HG03097 (cell line): ENCODE measurements around the gene PMVK.
"Not testable (repeated sequence)": the region's sequence is repeated elsewhere in the genome, so short reads cannot be mapped to it uniquely, and the experiment has no call there.

Source experiments
- ATAC-seq: cut with Tn5 transposase; IDR thresholded peaks from one replicate; pipeline ENCODE4 v1.9.1; 2021; ENCODE audit not compliant: unreplicated experiment, low FRiP score

Gene PMVK

DNA sequence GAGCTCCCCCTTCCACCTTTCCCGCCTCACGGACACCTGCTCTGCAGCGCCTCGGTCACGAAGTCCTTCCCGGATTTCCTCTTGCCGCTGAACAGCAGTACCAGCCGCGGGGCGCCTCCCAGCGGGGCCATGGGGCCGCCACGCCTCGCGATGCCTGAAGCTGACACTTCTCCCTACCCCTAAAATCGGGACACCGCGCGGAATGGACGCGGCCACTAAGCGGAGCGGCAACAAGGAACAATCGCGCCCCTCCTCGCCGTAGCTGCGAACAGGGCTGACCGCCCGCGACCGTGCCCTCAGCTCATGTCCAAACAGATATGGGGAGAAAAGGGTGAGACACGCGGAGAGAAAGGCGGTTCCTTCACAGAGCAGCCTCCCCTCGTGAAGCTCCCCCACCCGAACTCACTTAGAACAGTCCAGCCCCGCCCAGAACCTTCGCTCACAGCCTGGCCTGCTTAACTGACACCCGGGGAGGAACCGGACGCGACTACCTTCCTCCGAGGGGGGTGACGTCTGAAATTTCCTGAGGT, at the start of gene PMVK:
PMVK (minus strand) TSS at position 165 of the 530 bp plus-strand sequence; CDS start at position 131, 34 bp downstream.
- peak; percentile 68 for ATAC-seq

DNA sequence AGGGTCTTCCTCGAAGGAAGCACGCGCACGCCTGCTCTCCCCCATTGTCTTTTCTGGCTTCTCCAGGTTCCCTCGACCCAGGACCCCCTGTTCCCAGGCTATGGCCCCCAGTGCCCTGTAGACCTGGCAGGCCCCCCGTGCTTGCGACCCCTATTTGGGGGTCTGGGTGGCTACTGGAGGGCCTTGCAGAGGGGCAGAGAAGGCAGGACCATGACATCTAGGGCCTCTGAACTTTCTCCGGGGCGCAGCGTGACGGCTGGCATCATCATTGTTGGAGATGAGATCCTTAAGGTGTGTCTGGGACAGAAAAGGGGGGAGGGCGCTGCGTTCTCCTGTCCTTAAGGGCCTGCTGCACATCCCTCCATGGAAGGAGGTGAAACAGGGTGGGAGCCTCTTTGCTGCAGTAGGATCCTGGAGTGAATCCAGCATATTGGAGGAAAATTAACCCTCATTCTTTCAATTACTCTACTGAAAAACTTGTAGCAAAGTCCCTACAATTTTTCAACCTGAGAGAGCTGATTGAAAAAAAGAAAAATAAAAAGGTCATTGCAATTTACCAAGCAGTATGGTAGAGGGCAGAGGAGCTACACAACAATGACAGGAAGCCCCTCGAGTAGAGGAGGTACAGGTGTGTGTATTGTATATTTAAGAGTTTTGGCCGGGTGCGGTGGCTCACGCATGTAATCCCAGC, 47.4 kb upstream of the PMVK start:
- ATAC-seq = no peak

DNA sequence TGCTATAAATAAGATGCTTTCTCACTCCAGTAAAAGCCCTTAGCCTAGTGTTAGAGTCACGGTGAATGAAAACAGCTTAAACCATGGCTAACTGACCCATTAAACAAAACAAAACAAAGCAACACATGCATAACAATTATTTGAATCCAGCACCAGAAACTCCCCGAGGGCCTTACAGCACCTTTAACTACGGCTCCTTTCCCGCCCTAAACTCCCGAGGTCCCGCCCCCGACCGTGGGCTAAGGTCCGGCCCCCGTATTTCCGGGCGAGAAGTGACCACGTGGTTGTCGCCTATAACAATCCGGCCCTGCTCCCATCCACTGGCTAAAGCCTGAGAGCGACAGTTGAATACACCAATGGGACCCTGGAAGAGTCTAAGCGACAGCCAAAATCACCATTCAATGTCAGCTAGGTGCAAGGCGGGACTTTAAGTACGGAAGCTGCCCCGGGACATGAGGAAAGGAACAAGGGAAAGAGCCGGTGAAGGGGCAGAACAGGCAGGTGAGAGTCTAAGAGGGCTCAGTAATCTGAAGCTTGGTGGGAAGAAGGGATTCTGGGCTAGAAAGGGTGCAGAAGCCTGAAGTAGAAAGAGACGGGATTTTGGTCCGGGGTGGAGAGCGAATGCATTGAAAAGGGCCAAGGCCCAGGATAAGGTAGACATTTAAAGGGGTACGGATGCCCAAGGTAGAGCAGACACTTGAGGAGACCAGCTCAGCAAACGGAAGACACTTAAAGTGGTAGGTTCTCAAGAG, 46.6 kb upstream of the PMVK start, which contains the start of gene FLAD1:
FLAD1 (plus strand) TSS at position 448 of the 752 bp plus-strand sequence. CDS start 351 bp downstream, outside the sequence.
- peak; percentile 96 for ATAC-seq

DNA sequence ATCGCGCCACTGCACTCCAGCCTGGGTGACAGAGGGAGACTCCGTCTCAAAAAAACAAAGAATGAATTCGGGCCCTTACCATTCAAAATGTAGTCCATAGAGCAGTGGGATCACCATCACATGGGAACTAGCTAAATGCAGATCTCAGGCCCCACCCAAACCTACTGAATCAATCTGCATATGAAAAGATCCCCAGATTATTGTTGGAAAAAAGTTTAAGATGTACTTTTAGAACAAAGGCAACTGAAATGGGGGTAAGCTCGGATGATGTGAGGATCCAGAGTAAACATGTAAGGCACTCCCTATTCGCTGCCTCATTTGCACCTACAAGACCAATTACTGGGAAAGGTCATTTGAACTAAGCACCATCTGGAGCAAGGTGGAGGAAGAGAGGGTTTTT, 45.8 kb upstream of the PMVK start:
- ATAC-seq = no peak

DNA sequence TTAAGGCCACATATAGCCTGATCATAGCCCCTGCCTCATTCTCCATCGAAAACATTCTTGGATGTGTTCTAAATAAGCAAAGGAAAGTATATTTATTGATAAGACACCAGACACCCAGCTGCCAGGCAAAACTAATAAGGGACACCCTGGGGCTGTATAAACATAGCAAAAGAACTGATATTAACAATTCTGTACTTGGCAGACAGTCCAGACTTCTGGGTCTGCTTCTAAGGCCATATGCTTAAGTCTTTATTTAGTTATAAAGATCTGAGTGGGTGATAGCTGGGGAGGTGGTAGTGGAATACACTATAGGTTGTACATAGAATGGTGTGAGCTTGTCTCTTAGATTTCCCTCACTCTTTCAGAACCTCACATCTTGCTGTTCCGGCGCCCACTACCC, 41.8 kb upstream of the PMVK start:
- ATAC-seq = no peak

DNA sequence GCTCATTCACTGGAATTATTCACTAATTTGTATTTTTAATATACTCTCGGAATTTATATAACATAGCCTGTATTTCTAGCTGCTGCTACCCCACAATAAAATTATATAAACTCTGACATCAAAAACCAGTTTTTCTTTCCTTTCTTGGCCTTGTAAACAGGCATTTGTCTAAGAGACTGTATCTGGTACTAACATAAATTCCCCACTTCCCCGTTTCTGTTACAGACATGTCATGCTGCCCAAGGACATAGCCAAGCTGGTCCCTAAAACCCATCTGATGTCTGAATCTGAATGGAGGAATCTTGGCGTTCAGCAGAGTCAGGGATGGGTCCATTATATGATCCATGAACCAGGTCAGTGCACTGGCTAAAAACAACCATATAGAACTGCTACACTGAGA, 41.2 kb upstream of the PMVK start:
- not testable (repeated sequence) for ATAC-seq

DNA sequence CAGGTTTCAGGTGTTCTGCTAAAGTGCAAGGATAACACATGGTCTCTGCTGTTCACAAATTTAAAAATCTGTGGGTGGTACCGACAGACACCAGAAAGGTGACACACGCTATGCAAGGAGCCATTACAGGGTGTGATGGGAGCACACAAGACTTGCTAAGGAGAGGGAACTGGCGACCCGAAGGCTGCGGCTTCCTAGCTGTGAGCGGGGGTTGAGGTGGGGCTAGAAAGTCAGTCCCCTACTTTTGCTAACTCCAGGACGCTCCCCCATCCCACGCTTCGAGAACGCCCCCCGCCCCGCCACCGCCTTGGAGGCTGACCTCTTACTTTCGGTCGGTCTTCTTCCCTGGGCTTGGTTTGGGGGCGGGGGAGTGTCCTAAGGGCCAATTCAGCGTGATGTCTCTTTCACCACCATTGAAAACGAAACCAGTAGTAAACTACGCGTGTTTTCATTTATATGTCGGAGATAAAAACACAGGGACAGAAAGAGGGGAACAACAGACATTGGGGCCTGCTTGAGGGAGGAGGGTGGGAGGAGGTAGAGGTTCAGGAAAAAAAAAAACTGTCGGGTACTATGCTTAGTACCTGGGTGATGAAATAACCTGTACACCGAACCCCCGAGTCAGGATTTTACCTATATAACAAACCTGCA, 39.0 kb upstream of the PMVK start:
- ATAC-seq = no peak

DNA sequence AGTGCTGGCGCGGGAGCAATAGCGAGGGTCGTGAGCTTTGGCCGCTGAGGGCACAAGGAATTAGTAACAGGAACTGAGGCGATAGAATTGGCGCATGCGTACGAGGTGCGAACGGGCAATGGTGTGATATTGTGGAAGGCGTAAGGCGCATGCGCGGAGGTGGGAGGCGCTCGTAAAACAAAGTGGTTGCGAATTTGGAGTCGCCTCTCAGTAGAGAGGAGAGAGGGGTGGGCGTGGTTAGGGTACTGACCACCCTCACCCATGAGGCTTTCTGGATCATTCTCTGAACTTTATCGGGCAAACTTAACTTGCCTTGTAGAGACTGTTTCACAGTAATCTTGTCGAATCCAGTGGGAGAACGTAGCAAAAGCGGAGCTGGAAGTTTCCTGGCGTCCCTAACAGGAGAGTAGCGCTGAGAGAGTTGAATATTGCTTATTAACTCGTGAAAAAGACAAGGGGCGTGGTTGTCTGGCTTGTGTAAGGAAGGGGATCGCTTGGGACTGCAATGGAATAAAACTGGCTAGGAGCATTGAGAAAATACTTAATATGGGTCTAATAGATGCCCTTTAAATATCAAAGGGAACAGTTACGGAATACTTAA, 38.4 kb upstream of the PMVK start:
- peak; percentile 43 for ATAC-seq

DNA sequence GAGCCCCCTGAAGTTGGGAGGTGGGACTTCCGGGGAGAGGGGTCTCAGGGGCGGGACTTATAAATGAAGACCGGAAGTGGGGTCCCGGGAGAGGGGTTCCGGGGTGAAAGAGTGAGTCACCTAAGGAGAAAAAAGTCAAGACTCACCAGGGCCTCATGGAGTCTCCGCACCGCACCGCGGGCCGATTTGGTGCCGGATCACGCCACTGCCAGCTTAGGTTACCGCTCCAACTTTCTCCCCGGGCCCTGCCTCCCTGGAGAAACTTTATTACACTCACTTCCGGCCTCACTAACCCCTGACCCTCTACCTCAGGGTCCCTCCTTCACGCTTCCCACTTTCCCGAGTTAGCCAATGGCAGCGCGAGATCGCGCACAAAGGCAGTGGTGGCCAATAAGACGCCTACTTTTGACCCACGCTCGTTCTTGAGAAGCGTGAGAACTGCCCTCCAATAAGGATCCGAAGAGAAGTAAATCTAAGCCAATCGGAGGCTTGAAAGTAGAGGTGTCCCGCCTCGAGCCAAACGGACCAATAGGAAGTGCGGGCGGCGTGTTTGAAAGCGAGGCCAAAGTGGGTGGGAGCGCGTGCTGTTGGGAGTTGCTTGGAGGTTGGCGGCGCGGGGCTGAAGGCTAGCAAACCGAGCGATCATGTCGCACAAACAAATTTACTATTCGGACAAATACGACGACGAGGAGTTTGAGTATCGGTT, 37.7 kb upstream of the PMVK start, which contains the start of gene CKS1B:
CKS1B (plus strand) TSS at position 580 of the 706 bp plus-strand sequence; CDS start at position 645, 65 bp downstream.
- peak; percentile 74 for ATAC-seq

DNA sequence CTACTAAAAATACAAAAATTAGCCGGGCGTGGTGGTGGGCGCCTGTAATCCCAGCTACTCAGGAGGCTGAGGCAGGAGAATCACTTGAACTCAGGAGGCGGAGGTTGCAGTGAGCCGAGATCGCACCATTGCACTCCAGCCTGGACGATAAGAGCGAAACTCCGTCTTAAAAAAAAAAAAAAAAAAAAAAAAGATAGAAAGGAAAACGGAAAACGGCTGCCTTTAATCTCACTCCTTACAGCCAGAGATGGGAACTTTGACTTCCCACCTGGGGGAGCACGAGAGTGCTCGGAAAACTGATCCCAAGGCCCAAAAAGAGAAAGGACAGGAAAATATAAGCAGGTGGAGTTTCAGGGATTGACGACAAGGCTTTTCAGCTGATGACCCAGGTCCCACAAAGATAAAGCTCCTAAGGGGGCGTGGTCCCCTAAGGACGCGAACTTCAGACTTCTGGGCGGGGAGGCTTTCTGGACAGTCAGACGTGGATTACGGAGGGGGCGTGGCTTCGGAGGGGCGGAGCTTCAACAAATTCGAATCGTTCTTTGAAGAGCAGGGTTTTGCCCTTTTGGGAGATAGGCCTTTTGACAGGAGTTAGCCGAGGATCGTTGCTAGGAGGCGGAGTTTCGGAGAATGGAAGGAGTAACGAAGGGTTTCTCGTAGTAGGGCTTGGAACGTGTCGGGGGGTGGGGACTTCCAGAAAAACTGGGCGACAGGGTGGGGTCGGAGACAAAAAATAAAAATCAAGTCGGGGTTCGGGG, 37.0 kb upstream of the PMVK start:
- peak; percentile 25 for ATAC-seq

DNA sequence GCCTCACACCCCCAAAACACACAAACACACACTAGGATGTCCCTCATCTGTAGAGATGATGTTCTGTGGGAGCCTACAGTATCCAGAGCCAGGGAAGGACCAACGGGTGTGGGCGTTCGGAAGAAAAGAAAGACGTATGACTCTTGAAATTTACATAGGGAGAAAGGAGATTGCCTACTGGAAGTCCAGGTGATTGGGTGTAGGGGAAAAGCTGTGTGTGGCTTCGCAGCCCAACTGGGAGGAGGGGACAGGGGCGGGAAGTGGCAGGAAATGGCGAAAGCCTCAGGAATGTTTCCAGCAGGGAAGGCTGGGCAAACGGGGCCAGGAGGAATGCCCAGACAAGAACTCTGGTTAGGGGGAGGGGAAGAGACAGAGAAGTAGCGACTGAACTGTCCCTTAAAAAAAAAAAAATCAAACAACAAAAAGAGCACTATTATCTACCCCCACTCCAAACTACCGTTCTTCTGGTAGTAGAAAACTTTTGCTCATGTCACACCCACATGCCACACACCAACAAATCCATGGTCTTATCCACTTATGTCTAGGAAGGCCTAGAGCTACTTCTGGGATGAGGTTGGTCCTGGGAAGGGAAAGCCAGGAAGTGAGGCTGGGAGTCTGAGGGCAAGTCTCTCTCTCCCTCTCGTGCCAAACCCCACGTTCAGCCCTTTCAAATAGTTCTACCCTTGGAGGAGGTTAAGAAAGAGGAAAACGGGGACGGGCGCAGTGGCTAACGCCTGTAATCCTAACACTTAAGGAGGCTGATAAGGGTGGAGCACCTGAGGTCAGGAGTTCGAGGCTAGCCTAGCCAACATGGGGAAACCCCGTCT, 36.2 kb upstream of the PMVK start:
- ATAC-seq = no peak

DNA sequence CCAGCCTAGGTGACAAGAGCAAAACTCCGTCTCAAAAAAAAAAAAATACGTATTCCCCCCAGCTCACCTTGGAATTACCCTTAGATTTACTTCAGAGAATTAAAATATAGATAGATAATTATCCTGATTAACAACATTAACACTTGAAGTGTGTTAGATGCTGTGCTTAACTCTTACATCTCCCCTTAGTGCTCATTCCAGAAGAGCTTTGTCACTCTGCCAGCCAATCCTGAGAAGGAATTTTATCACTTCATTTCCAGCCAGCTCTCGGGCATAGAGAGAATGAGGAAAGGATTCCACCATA, 35.6 kb upstream of the PMVK start:
- ATAC-seq = no peak

DNA sequence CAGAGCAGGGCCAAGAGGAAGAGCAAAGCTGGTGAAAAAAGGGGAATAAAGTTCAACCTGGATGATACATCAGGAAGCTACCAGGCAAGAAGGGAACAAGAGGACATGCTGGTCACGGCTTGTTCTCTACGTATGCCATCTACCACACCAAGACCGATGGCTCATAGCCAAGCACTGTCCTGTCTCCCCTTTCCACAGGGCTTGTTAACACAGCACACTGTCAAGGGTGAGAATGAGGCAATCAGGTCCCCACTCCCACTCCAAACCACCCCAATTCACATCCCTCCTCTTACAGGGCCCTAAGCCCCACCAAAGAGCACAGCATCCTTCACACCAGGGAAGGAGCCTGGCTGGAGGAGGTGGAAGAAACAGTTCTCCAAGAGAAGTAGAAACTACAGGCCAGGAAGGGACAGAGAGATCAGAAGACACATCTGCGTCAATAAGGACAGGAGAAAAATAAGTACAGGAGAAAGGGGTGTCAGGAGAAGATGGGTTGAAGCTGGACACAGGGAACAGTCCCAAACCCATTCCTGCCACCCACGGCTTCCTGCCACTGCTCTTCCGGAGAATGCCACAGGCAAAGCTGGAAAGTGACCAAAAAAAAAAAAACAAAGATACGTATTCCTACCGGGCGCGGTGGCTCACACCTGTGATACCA, 35.0 kb upstream of the PMVK start:
- no peak for ATAC-seq

DNA sequence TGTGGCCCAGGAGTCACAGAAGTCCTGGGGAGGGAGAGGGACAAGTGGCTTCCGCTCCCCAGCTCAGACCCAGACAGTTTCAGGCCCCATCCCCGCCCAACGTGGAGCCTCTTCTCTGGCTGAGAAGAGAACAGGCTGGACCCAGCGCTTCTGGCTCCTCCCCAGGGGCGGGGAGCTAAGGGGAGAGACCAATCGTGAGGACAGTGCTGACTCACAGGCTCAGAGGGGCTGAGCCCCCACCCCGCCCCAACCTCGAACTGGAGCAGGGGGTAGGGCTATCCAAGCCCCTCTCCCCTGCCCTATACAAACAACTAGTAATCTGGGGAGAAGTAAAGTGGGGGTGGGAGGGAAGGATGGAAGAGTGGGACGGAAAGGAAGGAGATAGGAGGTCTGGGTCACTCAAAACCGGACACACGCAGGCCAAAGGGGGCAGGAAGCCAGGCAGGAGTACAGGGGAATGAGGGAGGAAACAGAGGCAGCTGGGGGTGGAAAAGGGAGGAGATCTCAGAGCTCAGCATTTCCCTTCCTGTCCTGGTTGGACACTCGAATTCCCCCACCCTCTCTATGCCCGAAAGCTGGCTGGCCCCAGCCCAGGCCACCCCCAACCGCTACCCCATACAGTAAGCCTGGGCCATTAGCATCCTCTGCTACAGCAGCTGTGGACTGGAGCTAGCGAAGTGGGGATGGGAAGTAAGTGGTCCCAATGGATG, 34.3 kb upstream of the PMVK start, which contains the start of gene SHC1:
SHC1 (minus strand) TSS at position 117 of the 710 bp plus-strand sequence. CDS start 221 bp downstream, outside the sequence.
- no peak for ATAC-seq

DNA sequence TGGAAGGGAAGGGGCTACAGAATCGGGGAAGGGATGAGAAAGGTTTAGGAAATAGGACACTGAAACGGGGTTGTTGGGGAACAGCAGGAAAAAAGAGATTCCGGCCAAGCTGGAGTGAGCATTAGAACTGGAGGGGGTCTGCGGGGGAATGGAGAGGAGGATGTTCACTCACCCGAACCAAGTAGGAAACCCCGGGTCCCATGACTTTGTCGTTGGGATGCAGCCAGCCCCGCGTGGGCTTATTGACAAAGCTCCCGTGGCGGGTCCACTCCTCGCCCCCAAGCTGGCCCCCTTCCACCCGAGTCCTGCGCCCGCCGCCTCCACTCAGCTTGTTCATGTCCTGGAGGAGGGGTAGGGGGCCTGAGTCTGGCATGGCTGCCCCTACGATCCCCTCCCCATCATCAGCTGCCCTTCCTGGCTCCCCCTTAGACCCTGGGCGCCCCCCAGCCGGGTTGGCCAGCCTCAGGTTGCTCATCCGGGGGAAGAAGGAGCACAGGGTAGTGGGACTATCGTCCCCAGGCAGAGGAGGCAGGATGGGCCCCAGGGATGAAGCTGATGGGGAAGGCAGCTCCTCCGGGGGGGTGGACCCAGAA, 33.4 kb upstream of the PMVK start:
- ATAC-seq = no peak

DNA sequence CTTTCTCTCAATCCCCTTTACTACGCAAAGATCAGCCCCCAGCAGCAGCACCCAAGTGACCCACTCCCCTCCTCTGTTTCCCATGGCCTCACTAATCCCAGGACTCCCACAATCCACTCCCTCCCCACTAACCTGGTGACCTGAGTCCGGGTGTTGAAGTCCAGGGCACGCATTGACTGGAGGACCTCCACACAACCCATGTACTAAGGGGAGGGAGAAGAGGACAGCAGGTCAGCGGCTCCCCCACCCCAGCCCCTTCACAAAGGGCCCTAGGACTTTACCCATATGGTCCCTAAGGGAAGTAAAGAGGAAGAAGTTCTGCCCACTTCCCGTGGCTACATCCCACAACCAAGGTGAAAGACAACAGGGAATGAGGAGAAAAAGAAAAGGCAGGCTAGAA, 32.7 kb upstream of the PMVK start:
- no peak for ATAC-seq

DNA sequence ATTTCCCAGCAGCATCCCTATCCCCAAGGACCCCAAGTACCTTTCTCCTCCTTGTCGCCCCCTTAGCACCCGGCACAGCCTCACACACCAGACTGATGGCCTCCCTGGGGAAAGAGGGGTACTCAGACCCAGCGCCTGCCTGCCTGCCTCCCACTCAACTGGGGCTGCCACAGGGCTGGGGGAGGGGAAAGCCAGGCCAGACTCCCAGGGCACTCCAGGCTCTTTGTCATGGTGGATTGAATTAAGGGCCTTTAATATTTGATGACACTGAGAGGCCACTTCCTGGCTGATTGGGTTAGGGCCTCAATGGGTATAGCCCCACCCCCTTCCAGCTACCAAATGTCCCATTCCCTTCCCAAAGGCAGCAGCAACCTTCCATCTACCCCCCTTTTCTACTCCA, 32.2 kb upstream of the PMVK start:
- ATAC-seq = no peak
